ENCODE results near the gene ESRRA.
A peak's percentile ranks its signal among the peaks of the same experiment; 100 is the strongest.
"Not testable (repeated sequence)": the region's sequence is repeated elsewhere in the genome, so short reads cannot be mapped to it uniquely, and the experiment has no call there.

The ESRRA gene

GRCh38 chr11:64292460-64293254 is 12.7 kb upstream of the ESRRA start:
- no peak for DNase-seq

- DNase-seq = no peak
These were observed 10.6 kb upstream of the ESRRA start for GRCh38 chr11:64294774-64295173.

DNA sequence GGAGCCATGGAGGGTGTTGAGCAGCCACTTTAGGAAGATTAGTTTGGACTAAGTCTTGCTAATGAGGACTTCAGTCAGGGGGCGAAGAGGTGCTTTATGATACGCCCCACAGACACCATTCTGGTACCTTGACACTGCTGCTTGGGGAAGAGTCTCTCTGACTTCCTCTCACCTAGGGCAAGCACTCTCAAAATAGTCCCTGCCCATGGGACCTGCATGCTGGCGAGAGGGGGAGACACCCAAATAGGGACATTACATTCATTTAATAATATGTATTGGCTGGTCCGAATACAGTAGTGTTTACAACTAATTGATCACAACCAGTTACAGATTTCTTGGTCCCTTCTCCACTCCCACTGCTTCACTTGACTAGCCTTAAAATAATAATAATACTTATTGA is 9.6 kb upstream of the ESRRA start:
- DNase-seq = no peak

- DNase-seq = no peak
These were observed 9.1 kb upstream of the ESRRA start for GRCh38 chr11:64296236-64296635.

- no peak for DNase-seq
These were observed 8.3 kb upstream of the ESRRA start for GRCh38 chr11:64296830-64297698.

- DNase-seq = no peak
These were observed 7.5 kb upstream of the ESRRA start for GRCh38 chr11:64297699-64298358.

DNA sequence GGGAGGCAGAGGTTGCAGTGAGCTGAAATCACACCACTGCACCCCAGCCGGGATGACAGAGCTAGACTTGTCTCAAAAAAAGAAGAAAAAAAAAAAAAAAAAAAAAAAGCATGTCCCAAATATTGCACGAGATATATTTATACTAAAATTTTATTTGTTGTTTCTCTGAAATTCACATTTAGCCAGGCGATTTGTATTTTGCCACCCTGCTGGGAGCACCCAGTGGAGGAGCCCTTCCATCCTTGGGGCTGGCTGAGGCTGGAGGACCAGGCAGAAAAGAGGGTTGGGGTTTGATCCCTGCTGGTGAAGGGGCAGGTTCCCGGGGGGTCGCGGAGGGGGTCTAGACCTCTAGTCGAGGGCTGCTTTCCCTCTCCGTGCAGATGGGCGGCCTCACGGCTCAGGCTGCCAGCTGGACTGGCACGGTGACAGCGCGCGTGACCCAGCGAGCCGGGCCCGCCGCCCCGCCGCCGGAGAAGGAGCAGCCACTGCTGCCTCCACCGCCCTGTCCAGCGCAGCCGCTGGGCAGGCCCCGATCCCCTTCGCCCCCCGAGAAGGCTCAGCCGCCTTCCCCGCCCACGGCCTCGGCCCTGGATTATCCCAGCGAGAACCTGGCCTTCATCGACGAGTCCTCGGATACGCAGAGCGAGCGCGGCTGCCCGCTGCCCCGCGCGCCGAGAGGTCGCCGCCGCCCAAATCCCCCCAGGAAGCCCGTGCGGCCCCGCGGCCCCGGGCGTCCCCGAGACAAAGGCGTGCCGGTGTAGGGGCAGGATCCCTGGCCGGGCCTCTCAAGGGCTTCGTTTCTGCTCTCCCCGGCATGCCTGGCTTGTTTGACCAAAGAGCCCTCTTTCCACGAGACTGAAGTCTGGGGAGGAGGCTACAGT is 6.1 kb upstream of the ESRRA start:
- DNase-seq = no peak

DNA sequence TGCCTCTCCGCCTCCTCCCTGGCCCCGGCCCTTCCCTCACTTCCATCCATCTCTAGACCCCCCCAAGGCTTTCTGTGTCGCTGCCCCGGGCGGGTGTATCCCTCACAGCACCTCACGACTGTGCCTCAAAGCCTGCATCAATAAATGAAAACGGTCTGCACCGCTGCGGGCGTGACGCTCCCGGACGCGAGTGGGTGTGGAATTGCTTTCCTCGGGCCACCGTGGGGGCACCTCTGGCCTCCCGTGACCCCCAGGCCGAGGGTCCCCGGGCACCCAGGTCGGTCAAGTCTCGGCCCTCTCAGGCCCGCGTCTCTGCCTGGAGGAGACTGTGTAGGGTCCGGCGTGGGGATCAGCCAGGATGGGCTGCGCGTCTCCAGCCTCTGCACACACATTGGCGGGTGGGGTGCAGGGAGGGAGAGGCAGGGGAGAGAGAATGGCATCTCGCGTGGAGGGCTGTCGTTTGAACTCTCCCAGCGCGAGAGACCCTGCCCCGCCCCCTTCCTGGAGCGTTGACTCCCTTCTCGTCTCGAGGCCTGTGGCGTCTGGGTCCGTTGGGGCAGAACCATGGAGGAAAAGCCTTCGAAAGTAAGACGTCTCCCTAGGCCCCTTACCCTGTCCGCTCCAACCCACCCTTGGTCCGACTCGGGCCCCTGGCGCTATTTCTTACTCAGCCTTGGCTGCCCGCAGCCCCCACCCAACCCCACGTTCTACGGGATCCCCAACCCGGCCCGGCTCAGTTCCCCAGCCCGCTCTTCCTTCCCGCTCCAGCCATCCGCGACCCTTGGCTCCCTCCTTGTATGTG is 5.3 kb upstream of the ESRRA start, which contains the start of gene CATSPERZ:
Gene CATSPERZ (plus strand): TSS at position 512 of the 802 bp plus-strand sequence. CDS start 53 bp downstream, at position 565.
- no peak for DNase-seq

DNA sequence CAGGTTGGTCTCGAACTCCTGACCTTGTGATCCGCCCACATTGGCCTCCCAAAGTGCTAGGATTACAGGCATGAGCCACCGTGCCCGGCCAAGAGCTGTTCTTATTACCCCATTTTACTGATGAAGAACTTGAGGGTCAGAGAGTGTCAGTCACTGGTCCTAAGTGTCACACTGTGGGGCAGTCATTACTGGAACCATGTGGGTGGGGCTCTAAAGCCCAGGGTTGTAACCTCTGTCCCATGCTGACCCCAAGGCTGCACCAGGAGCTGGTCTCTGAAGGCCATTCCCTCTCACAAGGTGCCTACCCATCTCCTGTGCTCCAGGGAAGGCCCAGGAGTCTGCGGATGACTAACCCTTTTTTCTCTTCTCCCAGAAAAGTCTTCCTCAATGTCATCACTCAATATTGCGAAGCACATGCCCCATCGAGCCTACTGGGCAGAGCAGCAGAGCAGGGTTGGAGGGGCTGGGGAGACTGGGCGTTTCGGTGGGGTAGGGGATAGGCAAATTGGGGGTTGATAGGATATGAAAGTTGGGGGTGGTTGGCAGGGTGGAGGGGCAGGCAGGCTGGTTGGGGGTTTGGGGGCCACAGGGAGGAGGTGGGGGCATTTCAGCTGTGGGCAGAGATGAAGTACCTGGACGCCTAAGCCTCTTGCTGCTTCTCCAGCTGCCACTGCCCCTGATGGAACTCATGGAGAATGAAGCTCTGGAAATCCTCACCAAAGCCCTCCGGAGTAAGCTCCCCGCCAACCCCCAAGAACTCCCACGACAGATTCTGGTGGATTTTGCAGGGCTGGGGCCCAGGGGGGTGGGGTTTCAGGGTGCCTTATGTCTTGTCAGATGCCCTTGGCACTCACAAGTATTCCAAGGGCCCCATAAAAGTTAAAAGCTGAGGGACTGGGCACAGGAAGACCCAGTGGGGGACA is 2.0 kb upstream of the ESRRA start:
- no peak for DNase-seq

DNA sequence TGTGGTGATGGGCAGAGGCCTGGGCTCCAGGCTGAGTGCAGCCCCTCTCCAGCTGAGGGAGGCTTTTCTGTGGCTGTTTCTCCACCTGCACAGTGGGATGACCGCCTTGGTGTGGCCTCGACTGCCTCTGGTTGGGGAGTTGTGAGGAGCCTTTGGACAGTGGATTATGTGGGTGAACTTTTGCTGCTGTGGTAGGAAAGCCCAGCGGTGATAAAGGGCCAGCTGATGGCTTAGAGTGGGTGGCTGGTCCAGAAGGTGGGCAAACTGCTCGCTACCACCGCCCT is 1.4 kb upstream of the ESRRA start:
- DNase-seq = no peak

DNA sequence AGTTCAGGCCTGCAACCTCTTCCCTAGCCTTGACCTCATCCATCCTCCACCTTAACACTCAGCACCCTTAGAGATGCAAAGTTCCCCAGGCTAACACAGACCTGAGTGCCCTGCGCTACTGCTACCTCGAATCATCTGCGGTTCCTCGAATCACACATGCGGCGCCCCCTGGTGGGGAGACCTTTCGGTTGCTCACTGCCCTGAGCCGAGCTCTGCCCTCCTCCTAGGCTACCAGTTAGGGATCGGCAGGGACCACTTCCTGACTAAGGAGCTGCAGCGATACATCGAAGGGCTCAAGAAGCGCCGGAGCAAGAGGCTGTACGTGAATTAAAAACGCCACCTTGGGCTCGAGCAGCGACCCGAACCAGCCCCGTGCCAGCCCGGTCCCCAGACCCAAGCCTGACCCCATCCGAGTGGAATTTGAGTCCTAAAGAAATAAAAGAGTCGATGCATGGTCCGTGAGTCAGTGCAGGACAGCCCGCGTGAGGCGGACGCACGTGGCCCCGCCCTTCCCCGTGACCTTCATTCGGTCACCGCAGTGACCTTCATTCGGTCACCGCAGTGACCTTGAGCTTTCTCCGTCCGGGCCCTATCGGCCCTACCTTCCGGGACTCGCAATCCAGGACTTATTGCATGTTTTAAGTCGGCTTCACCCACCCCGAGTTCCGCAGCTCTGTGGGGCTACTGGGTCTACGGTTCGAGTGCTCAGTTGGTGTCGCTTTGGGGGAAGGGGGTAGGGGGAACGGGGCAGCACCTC is 830 bp upstream of the ESRRA start:
- peak; percentile 86 for DNase-seq

DNA sequence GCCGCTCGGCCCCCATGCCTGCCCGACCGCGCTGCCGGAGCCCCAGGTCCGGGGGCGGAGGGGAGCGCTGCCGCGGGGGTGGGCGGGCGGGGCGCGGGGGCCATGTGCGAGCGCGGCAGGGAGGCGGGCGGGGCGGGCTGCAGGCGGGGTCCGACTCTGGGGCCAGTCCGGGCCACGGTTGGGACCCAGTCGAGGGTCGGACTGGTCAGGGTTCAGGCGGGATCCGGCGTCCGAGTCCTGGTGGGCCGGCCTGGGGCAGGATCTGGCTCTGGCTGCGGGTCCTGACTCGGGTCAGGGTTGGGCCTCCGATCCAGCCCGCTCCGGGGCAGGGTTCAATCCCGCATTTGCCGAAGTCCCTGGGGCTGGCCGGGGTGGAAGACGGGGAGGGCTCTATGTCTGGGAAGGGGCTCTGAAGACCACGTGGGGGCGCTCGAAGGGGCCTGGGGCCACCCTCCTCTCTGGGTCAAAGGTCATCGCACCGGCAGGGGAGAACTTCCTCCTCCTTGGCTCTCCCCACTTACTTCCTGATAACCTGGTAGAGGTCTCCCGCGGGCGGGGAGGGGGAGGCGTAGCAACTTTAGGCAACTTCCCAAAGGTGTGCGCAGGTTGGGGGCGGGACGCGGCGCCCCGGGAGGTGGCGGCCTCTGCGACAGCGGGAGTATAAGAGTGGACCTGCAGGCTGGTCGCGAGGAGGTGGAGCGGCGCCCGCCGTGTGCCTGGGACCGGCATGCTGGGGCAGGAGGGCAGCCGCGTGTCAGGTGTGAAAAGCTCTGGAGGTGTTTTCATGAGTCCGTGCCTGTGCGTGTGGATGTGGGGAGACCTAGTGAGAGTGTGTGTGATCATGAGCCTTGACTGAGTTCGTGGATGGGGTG is 603 bp downstream of the ESRRA start:
- peak; percentile 37 for DNase-seq

- DNase-seq = no peak
These were observed 1.2 kb downstream of the ESRRA start for GRCh38 chr11:64306563-64306875.

GRCh38 chr11:64306876-64307622 is 1.7 kb downstream of the ESRRA start:
- DNase-seq = no peak

- not testable (repeated sequence) for DNase-seq
These were observed 2.5 kb downstream of the ESRRA start for GRCh38 chr11:64307795-64308194.

GRCh38 chr11:64312947-64313346 is 7.6 kb downstream of the ESRRA start:
- no peak for DNase-seq

GRCh38 chr11:64313491-64314145 is 8.3 kb downstream of the ESRRA start:
- no peak for DNase-seq
